Stimulated activated CD8-positive, alpha-beta memory T cell treated with anti-CD3 and anti-CD28 coated beads, Interleukin-12 subunit alpha, Interleukin-12 subunit beta, amount 100 ng/mL, for 1 hour (primary cell): ENCODE measurements around the gene F13A1.
"Not testable (repeated sequence)": the region's sequence is repeated elsewhere in the genome, so short reads cannot be mapped to it uniquely, and the experiment has no call there.

ENCODE experiments used
- DNase-seq: peaks from one replicate; pipeline ENCODE4 v3.0.0-alpha.2; 2020; ENCODE audit warnings: low read depth

The F13A1 gene

DNA sequence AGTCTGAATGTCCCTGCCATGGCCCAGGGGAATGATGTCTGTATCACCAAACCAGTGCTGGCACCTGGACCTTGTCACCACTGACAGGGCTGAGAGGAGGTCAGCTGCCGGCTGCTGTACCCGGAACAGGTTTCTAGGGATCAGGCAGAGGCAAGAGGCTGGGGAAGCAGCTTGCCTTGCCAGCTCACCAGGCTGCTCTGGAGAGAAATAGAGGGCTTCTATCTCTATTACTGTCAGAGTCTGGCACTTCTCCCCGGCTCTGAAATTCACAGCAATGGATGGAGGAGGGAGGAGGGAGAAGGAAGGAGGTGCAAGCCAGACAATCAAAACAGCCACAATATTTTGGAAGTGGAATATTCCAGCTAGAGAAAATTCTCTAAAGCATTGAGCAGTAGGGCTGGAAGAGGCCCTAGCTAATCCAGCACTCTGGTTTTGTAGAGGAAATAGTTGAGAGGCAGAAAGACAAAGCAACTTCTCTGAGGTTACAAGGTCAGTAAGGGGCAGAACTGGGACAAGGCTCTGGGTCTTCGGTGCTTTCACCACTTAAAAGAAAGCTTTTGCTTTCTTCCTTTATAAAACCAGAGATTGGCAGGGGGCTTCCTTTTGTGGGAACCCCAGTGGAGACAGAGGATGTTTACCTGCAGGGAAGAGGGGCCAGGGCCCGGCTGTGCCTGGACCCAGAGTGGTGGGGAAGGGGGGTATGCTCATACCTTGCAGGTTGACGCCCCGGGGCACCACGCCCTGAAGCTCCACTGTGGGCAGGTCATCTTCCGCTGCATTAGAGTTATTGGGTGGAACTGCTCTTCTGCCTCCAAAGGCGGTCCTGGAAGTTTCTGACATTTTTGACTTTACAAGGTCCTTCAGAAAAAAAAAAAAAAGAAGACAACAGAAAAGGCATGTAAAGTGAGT lies 2.4 kb downstream of the F13A1 start:
- DNase-seq = no peak

DNA sequence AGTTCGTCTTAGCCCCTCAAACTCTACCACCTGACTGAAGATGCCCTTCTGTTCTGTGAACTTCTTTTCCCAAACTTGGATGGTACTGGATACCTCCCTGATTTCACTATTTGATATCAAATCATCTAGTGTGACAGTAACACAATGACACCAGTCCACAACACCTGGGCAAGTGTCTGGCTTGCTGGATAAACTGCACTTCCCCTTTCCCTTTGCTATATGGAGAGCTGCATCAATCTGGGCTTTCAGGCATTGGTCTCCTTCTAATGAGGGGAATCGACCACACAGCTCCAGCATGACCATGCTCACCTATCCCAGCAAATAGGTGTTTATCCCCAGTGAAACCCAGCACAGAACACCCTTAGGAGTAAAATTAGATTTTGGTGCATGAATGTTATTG lies 3.1 kb downstream of the F13A1 start:
- no peak for DNase-seq

DNA sequence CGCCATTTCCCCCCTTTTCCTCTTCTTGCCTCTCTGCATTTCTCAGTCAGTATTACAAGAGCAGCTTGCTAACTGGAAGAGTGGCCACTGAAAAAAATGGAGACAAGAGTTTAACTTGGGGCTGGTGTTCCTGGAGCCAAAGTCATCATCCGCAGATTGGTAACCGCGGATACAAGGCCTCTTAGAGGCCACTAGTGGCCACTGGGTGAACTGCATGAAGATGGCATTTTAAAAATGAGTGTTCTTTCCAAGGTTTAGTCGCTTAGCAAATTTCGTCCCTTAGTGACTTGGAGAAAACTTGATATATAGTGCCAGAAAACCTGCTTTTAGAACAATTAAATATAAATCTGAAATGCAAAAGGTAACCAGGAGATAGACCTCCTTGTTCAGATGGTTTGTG lies 4.8 kb downstream of the F13A1 start:
- no peak for DNase-seq

DNA sequence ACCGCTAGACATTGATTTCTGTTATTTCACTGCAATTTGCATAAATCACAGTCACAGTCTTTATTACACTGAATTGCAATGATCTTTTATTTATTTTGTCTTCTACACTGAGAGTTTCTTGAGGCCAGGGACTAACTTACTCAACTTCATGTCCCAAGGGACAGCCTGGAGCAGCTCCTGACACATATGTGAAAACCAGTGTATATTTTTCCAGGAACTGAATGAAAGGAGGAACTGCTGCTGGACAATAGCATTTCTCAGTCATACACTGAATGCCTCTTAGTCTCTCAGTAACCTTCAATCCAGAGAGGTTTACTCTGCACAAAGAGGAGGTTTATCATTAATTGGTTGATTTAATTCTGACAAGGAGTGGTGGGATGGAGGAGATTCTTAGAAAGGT lies 5.9 kb downstream of the F13A1 start:
- no peak for DNase-seq

DNA sequence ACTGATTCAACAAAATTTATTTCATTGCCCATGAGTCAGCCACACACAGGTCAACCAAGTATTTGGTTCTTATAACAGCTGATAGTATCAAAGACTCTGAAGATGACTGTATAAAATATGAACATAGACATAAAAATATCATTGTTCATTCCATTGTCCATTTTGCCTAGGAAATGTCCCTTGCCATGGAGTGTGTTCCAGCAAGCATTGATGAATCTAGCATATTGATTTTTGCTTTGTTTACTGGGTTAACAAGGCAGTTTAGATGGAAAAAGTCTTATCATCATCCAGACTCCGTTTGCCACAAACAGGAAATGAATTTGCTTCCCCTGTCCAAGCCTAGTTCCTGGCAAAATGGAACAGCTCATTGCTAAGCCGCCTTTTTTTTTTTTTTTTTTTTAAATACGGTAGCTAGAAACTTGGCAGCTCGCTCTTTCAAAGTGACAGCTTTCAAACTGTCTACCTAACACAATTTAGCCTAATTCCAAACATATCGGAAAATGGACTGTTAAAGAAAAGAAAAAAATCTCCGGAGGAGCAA lies 7.5 kb downstream of the F13A1 start:
- no peak for DNase-seq

DNA sequence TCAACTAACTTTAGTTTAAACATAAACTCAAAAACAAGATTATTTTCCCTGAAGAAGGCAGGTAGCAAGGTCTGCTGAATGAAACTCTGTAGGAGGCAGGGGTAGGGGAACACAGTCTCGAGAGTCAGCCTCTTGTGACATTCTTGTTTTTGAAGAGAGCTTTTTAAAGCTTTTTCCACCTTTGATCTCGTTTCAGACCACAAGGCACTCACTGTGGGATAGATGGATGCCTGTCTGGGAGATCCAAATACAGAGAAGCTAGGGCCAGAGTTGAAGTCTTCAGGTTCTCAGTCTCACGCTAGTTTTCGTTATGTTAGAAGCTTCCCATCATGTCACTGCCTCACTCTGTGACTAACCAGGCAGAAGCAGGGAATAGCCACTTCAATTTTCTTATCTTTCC lies 14.9 kb downstream of the F13A1 start:
- no peak for DNase-seq

DNA sequence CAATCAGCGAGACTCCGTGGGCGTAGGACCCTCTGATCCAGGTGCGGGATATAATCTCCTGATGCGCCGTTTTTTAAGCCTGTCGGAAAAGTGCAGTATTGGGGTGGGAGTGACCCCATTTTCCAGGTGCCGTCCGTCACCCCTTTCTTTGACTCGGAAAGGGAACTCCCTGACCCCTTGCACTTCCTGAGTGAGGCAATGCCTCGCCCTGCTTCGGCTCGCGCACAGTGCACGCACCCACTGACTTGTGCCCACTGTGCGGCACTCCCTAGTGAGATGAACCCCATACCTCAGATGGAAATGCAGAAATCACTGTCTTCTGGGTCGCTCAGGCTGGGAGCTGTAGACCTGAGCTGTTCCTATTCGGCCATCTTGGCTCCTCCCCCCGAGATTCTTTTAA lies 20.1 kb downstream of the F13A1 start:
- not testable (repeated sequence) for DNase-seq

DNA sequence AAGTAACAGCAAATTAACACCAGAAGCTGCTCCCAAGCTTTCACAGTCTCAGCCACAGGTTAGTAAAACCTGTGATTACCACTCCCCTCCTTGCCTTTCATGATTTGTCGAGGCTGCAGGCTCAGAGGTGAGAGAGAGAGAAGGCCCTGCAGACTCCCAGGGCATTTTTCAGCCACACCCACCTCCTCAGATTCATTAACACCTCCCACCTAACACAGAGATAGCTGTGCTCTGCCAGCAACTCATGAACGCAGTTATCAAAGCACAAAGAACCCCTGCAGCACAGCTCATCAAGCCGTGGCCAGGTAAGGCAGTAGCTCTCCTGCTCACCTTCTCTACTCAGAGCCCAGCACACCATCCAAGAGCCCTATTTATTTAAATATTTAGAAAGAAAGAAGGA lies 27.1 kb downstream of the F13A1 start:
- DNase-seq = no peak

DNA sequence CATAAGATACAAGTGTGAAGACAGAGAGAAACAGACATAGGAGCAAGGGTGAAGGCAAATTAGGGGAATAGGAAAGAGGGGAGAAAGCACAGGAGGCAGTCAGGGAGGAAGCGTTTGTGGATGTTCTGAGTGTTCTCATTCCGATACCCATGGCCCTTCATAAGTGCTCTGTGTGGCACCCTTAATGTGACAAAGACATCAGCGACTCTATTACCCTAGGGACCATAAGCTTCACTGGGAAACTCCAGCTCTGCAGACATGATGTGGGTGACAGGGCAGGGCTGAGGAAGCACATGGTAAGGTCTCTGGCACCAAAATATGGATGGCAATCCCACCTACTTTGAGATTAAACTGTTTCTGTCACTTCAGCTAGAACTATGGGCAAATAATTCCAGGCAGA lies 33.0 kb downstream of the F13A1 start:
- no peak for DNase-seq

DNA sequence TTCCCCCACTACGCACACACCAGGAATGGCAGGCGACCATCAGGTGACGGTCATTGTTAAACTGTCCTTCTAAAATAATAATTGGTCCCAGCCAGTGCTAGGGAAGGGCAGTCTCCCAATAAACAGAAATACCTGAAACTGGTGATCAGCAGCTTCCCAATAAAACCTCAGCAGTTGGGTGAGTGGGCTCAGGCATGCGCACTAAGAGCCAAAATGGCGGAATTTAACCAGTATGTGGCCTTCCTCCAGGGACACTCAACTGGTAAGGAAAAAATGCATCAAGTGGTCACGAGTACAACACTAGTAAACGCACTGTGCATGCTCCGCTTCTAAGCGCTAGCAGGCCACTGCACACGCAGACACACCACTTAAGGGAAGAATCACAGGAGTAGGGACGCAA lies 34.8 kb downstream of the F13A1 start:
- DNase-seq = no peak

DNA sequence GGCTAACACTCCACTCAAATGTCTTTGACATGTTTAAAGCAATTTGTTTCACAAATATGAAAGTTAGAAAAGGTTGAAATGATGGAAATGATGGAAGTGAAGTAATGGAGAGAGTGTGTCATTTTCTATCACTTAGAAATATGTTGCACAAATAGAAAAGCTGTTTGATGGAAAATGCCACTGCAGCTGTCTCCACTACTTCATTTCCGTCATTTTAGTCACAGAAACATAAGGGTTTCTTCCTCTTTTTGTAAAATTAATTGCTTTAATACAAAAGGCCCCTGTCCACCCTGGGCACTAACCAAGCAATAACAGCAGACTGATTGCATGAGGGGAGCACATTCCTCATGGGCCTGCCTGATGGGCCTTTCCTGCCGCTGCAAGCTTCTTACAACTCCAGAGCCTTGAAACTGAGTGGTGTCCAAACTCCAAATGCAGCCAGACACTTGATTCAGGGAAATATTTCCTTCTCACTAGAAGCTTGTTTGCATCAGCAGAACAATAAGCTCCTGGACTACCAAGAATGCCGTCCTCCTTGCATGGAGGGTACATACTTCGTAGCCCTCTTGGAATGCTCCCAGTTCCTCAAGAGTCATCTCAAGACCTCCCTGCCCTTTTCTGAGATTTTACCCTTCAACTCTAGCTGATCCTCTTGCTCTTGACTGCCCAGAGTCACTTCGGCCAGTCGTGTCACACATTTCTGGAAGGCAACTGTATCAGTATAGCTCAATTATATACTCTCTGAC lies 36.1 kb downstream of the F13A1 start:
- DNase-seq = no peak

DNA sequence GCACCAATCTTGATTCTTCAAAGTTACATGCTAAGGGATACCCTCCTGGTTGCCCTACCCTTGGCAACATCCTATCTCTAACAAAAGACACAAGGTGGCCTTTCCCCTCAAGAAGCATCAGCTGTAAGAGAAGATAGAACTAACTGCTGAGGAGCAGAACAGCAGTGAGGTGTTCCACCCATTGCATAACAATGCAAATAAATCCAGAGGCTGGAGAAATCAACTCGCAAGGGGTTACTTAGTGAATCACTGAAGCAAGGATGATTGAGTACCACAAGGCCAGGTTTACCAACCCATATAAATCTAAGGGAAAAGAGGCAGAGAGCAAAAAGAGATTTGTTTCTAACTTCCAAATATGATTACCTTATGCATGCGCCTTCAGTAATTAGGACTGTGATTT lies 36.7 kb downstream of the F13A1 start:
- DNase-seq = no peak

DNA sequence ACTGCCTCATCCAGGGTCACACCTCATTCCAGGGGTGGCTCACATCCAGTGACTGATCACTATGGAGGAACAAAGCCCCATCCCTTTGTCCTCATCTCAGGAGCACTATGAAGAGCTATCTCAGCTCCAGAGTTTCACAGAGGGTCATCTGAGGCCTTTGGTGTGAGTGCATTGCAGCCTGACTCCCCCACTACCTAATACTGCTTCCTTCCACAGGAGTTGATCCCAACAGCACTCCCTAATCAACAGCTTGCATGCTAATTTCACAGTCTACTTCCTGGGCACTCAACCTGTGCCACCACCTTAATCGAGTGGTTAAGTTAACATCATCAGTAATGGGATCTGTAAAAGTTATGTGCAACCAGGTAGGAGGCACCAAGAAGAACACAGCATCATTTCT lies 37.7 kb downstream of the F13A1 start:
- DNase-seq = no peak

DNA sequence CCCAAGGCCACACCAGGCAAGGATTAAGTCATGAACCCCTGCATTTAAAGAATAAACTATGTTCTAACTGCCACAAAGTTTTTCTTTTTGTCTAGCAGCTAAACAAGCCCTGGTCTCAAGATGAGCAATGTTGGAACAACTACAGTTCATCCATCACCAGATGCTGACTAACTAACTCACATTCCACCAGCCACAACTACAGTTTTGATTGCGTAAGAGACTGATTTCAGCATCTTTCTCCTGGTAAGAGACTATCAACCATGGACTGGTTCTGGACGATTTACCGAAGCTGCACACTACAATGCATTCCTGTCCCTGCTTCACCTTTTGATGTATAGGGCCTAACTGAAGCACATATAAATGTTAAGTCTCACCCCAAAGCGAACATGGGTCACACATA lies 43.0 kb downstream of the F13A1 start:
- DNase-seq = no peak

DNA sequence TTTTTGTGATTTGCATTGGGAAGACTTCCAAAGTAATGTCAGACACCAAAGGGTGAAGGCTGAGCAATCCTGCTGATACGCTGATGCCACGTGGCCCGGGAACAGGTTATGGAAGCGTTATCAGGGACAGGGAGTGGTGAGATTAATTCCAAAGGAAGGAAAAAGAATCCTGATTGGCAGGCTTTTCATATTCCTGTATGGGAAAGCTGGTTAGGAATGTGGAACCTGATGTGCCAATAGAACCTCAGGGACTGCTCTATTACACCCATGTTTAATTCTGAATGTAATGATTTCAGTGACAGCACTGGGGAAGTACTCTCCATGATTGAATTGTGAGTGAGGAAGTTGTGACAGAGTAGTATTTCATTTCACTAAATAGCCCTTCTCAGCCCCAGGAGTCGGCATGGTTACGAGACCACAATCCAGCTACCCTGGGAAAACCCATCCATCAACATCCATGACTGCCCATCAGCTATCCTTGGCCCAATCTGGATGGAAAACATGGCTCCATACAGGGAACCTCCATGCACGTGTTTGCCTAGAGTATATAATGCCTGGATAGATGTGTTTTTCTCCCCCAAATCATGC lies 49.4 kb downstream of the F13A1 start:
- no peak for DNase-seq

DNA sequence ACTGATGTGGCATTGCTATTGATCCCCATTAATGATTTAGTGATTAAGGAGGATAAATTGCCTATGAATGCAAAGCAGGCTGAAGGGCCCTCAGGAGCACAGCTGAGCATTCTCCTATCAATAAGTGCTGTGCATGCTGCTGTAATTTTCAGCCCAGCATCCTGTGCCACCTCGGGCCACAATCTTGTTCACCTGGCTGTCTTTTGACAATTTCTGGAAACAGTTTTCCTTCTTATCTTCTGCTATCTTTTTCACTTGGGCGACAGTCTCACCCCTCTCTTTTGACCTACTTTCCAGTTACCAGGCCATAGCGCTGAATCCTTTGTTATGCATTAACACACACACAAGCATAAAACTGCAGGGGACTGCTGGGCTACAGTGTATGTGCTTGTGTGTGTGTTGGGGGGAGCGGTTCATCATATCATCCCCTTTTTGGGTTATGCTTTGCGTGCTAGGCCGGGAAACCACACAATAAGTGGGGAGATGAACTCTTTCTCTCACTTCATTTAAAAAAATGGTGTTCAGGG lies 60.2 kb downstream of the F13A1 start:
- DNase-seq = no peak

DNA sequence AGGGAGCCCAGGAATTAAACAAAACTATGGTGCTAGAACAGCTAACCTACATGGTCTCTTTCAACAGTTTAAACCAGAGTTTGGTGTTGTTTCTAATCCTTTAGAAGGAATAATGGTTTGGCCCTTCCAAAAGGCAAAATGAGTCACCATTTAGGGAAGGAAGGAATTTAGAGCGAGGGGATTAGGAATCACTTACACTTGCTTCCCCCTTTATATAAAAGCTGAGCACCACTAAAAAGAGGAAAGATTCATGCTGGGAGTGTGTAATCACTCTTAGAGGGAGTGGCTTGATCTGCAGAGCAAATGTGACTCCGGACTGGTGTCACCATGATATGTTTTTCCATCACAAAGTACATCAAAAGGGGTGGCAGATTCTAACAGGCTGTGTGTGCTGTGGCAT lies 63.6 kb downstream of the F13A1 start:
- DNase-seq = no peak

DNA sequence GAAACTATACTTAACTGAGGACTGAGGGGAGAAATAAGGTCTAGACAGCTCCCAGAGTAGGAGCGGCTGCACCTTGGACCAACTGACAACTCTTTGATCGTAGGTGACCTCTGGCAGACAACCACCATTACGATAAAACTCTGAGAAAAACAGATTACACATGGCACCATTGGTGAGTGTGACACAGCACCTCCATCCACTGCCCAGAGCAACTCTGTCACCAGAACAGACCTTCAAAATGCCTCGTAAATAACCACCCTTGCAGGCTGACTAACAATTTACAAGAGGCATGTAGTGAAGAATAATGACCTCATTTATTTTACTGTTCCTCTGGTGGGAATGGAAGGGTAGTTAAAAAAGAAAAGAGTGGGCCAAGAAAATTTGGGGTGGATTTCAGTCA lies 64.2 kb downstream of the F13A1 start:
- no peak for DNase-seq

DNA sequence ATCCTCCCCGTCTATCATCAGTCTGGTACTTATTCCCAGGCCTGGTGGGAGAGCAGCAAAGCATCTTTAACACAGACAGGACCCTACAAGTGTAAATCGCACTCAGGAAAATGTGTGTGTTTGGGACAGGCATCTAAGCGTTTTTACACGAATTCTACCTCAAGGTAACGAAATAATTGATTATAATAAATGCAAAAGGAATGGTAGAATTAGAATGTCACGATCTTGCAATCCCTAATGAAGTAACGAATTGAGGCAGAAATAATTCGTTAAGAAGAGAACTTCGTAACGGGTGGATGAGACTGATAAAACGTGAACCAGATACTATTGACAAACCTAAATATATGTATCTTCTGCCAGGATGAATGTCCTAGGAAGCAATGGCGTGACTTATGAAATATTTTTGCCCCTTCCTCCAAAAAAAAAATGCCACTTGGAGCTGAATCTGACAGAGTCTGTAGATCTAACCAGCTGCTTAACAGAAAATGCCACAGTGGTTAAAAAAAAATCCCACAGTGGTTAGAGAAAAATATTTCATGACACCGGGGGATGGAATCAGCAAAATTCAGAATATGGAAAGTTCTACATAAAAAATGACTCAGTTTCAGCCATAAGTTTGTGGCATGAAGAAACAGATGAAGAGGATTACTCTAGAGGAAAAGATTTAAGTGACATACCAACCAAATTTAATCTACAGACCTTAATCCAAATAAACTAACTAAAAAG lies 68.7 kb downstream of the F13A1 start:
- DNase-seq = no peak

DNA sequence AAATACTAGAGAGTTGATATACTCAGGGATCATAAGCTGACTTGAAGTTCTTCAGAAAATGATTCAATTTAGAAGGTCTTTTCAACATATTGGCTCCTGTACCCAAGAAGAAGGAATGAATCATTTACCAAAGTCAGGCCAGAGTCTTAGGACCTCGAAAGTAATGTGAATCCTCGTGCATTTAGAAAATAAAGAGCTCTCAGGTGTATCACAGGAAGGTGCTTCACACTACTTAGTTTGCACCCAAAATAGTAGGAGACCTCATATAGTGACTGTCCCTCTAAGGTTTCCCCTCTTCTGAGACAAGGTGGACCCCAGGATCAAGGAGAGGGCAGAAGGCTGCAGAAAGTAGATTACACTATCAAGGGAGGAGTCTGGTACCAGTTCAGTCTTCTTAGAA lies 71.8 kb downstream of the F13A1 start:
- no peak for DNase-seq

DNA sequence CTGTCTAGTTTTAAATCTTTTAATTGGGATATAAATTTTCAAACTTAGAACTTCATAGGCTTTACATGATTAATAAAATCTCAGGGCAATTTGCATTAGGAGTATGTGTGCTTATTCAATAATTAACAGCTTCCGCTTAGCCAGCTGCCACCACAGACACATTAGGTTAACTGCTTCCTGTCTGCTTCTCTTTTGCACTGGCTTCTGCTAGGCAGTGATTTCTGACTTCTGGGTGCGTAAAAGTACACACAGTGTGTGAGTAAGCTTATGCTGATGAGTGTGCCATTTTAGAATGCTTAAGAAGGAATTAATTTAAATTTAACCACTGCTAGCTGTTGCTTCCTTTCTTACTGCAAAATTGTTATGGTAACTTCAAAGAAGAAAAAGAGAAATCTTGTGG lies 73.9 kb downstream of the F13A1 start:
- no peak for DNase-seq

DNA sequence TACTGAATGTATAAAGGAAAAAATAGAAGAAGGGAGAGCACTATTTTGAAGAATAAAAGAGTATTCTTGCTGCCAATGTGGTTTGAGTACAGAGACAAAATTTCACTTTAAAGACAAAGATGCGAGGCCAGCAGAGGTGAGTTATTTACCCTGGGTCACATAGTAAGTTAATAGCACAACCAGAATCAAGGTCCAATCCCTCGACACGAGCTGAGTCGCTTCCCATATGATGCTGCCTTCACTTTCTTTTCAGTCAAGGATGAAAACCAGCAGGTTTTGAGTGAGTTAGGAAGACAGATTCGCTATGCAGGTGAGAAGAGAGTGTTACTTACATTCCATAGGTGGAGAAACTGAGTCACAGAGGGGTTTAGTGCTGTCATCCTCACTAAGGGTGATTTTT lies 75.8 kb downstream of the F13A1 start:
- DNase-seq = no peak
